ENCODE data around the gene NT5DC4.
"Not testable (repeated sequence)": the region's sequence is repeated elsewhere in the genome, so short reads cannot be mapped to it uniquely, and the experiment has no call there.

The NT5DC4 gene

GRCh38 chr2:112709703-112710102 lies 11.1 kb upstream of the NT5DC4 start:
- Mint-ChIP-seq H3K27ac (peak overlapping the region; percentile 38), H3K9me3 (peaks cover 1% of the 10 kb centered on the region), H3K36me3 (ENCODE audit: low read depth) (peaks cover 3% of the 10 kb centered on the region), H3K4me3 (no peak overlapping the region), H3K4me1 (ENCODE audit: low read depth) (peaks cover 66% of the 10 kb centered on the region), H3K27me3 (ENCODE audit: low read depth) (peaks cover under 1% of the 10 kb centered on the region)
- DNase-seq (ENCODE audit: low spot score) = no peak

- H3K27me3 Mint-ChIP-seq (ENCODE audit: low read depth) = no peaks in the 10 kb centered on the region
- H3K9me3 Mint-ChIP-seq = peaks cover 3% of the 10 kb centered on the region
- DNase-seq (ENCODE audit: low spot score) = no peak
- no peaks in the 10 kb centered on the region for H3K36me3 Mint-ChIP-seq (ENCODE audit: low read depth)
- H3K4me3 Mint-ChIP-seq = no peak overlapping the region
- no peak overlapping the region for H3K27ac Mint-ChIP-seq
- peaks cover 54% of the 10 kb centered on the region for H3K4me1 Mint-ChIP-seq (ENCODE audit: low read depth)
Observed at GRCh38 chr2:112710956-112711750, 9.7 kb upstream of the NT5DC4 start.

- H3K4me1 Mint-ChIP-seq (ENCODE audit: low read depth) = peaks cover 41% of the 10 kb centered on the region
- H3K27ac Mint-ChIP-seq = no peak overlapping the region
- peaks cover 7% of the 10 kb centered on the region for H3K9me3 Mint-ChIP-seq
- H3K27me3 Mint-ChIP-seq (ENCODE audit: low read depth) = no peaks in the 10 kb centered on the region
- H3K4me3 Mint-ChIP-seq = no peak overlapping the region
- H3K36me3 Mint-ChIP-seq (ENCODE audit: low read depth) = no peaks in the 10 kb centered on the region
- DNase-seq (ENCODE audit: low spot score) = no peak
Observed at GRCh38 chr2:112712465-112712864, 8.4 kb upstream of the NT5DC4 start.

GRCh38 chr2:112712903-112713584 lies 7.8 kb upstream of the NT5DC4 start:
- H3K36me3 Mint-ChIP-seq (ENCODE audit: low read depth) = no peaks in the 10 kb centered on the region
- no peak overlapping the region for H3K4me3 Mint-ChIP-seq
- peak overlapping the region; percentile 32 for H3K27ac Mint-ChIP-seq
- H3K27me3 Mint-ChIP-seq (ENCODE audit: low read depth) = no peaks in the 10 kb centered on the region
- peaks cover 35% of the 10 kb centered on the region for H3K4me1 Mint-ChIP-seq (ENCODE audit: low read depth)
- DNase-seq (ENCODE audit: low spot score) = peak; percentile 87
- H3K9me3 Mint-ChIP-seq = peaks cover 7% of the 10 kb centered on the region

GRCh38 chr2:112713585-112713925 lies 7.3 kb upstream of the NT5DC4 start:
- Mint-ChIP-seq H3K36me3 (ENCODE audit: low read depth) (no peaks in the 10 kb centered on the region), H3K4me1 (ENCODE audit: low read depth) (peaks cover 31% of the 10 kb centered on the region), H3K27ac (no peak overlapping the region), H3K4me3 (no peak overlapping the region), H3K27me3 (ENCODE audit: low read depth) (no peaks in the 10 kb centered on the region), H3K9me3 (peaks cover 7% of the 10 kb centered on the region)
- DNase-seq (ENCODE audit: low spot score) = no peak

GRCh38 chr2:112713926-112714325 lies 6.9 kb upstream of the NT5DC4 start:
- H3K4me3 Mint-ChIP-seq = no peak overlapping the region

GRCh38 chr2:112714331-112714730 lies 6.5 kb upstream of the NT5DC4 start:
- Mint-ChIP-seq H3K4me3 (no peak overlapping the region), H3K9me3 (peaks cover 7% of the 10 kb centered on the region), H3K27ac (no peak overlapping the region)

More at GRCh38 chr2:112713926-112714325, 6.9 kb upstream of the NT5DC4 start:
- peaks cover 7% of the 10 kb centered on the region for H3K9me3 Mint-ChIP-seq
- peaks cover 28% of the 10 kb centered on the region for H3K4me1 Mint-ChIP-seq (ENCODE audit: low read depth)
- DNase-seq (ENCODE audit: low spot score) = no peak
- peaks cover 3% of the 10 kb centered on the region for H3K27me3 Mint-ChIP-seq (ENCODE audit: low read depth)
- H3K36me3 Mint-ChIP-seq (ENCODE audit: low read depth) = no peaks in the 10 kb centered on the region
- H3K27ac Mint-ChIP-seq = no peak overlapping the region

GRCh38 chr2:112714836-112715631 lies 5.8 kb upstream of the NT5DC4 start:
- DNase-seq (ENCODE audit: low spot score) = no peak
- H3K4me1 Mint-ChIP-seq (ENCODE audit: low read depth) = peaks cover 18% of the 10 kb centered on the region
- H3K36me3 Mint-ChIP-seq (ENCODE audit: low read depth) = no peaks in the 10 kb centered on the region
- H3K4me3 Mint-ChIP-seq = no peak overlapping the region
- peaks cover 7% of the 10 kb centered on the region for H3K9me3 Mint-ChIP-seq
- peaks cover 5% of the 10 kb centered on the region for H3K27me3 Mint-ChIP-seq (ENCODE audit: low read depth)
- no peak overlapping the region for H3K27ac Mint-ChIP-seq

More at GRCh38 chr2:112714331-112714730, 6.5 kb upstream of the NT5DC4 start:
- Mint-ChIP-seq H3K4me1 (ENCODE audit: low read depth) (peaks cover 24% of the 10 kb centered on the region), H3K36me3 (ENCODE audit: low read depth) (no peaks in the 10 kb centered on the region), H3K27me3 (ENCODE audit: low read depth) (peaks cover 5% of the 10 kb centered on the region)
- DNase-seq (ENCODE audit: low spot score) = no peak

GRCh38 chr2:112716094-112716493 lies 4.7 kb upstream of the NT5DC4 start:
- not testable (repeated sequence) for H3K27me3 Mint-ChIP-seq (ENCODE audit: low read depth); H3K27ac Mint-ChIP-seq; H3K9me3 Mint-ChIP-seq; H3K36me3 Mint-ChIP-seq (ENCODE audit: low read depth); DNase-seq (ENCODE audit: low spot score); H3K4me3 Mint-ChIP-seq
- peaks cover 14% of the 10 kb centered on the region for H3K4me1 Mint-ChIP-seq (ENCODE audit: low read depth)

GRCh38 chr2:112716826-112717352 lies 3.9 kb upstream of the NT5DC4 start:
- not testable (repeated sequence) for H3K9me3 Mint-ChIP-seq

GRCh38 chr2:112718863-112719370 lies 1.9 kb upstream of the NT5DC4 start:
- Mint-ChIP-seq H3K4me3 (no peak overlapping the region), H3K9me3 (peaks cover 7% of the 10 kb centered on the region), H3K27ac (no peak overlapping the region), H3K36me3 (ENCODE audit: low read depth) (no peaks in the 10 kb centered on the region), H3K27me3 (ENCODE audit: low read depth) (peaks cover 5% of the 10 kb centered on the region), H3K4me1 (ENCODE audit: low read depth) (no peaks in the 10 kb centered on the region)
- DNase-seq (ENCODE audit: low spot score) = no peak

More at GRCh38 chr2:112716826-112717352, 3.9 kb upstream of the NT5DC4 start:
- H3K4me3 Mint-ChIP-seq; H3K36me3 Mint-ChIP-seq (ENCODE audit: low read depth); DNase-seq (ENCODE audit: low spot score); H3K27ac Mint-ChIP-seq; H3K27me3 Mint-ChIP-seq (ENCODE audit: low read depth): not testable (repeated sequence)
- peaks cover 12% of the 10 kb centered on the region for H3K4me1 Mint-ChIP-seq (ENCODE audit: low read depth)

- H3K4me1 Mint-ChIP-seq (ENCODE audit: low read depth) = peaks cover 12% of the 10 kb centered on the region
- H3K27ac Mint-ChIP-seq = no peak overlapping the region
- no peak for DNase-seq (ENCODE audit: low spot score)
- H3K4me3 Mint-ChIP-seq = no peak overlapping the region
- peaks cover 3% of the 10 kb centered on the region for H3K9me3 Mint-ChIP-seq
- peaks cover 5% of the 10 kb centered on the region for H3K27me3 Mint-ChIP-seq (ENCODE audit: low read depth)
- H3K36me3 Mint-ChIP-seq (ENCODE audit: low read depth) = no peaks in the 10 kb centered on the region
Observed at GRCh38 chr2:112721819-112722522, 1.2 kb downstream of the NT5DC4 start.

GRCh38 chr2:112722816-112723546 lies 2.2 kb downstream of the NT5DC4 start:
- H3K9me3 Mint-ChIP-seq = no peaks in the 10 kb centered on the region
- peaks cover 5% of the 10 kb centered on the region for H3K27me3 Mint-ChIP-seq (ENCODE audit: low read depth)
- peaks cover 12% of the 10 kb centered on the region for H3K4me1 Mint-ChIP-seq (ENCODE audit: low read depth)
- no peaks in the 10 kb centered on the region for H3K36me3 Mint-ChIP-seq (ENCODE audit: low read depth)
- no peak for DNase-seq (ENCODE audit: low spot score)
- no peak overlapping the region for H3K4me3 Mint-ChIP-seq
- H3K27ac Mint-ChIP-seq = no peak overlapping the region

All from T-helper 2 cell treated with Interferon-gamma antibody and Interleukin-4, amounts not matched to agents 5 μg/mL and 100 μg/mL, for 36 hours (primary cell).